Measurements from ENCODE around the gene KRTAP4-16. TPM values are rescaled to one million over a fixed set of nuclear protein-coding genes. Genes with fewer than 3 reads are reported as not detected.
"Not testable (repeated sequence)": the region's sequence is repeated elsewhere in the genome, so short reads cannot be mapped to it uniquely, and the experiment has no call there.

KRTAP4-16 gene
- total RNA-seq, 1 experiment from 2014 or later = not detected

GRCh38 chr17:41082626-41083025, 19.4 kb downstream of the KRTAP4-16 start:
- no peak for DNase-seq (ENCODE audit: extremely low read depth, low read depth)

GRCh38 chr17:41076788-41077187, 25.2 kb downstream of the KRTAP4-16 start:
- no peak for DNase-seq (ENCODE audit: extremely low read depth, low read depth)

- DNase-seq (ENCODE audit: extremely low read depth, low read depth) = no peak
Observed at GRCh38 chr17:41073676-41074075, 28.3 kb downstream of the KRTAP4-16 start.

- no peak for DNase-seq (ENCODE audit: extremely low read depth, low read depth)
Observed at GRCh38 chr17:41071606-41072360, 30.2 kb downstream of the KRTAP4-16 start.

GRCh38 chr17:41069031-41069430, 33.0 kb downstream of the KRTAP4-16 start:
- DNase-seq (ENCODE audit: extremely low read depth, low read depth) = no peak

GRCh38 chr17:41067281-41067680, 34.7 kb downstream of the KRTAP4-16 start:
- no peak for DNase-seq (ENCODE audit: extremely low read depth, low read depth)

- DNase-seq (ENCODE audit: extremely low read depth, low read depth) = no peak
Observed at GRCh38 chr17:41065829-41066624, 36.0 kb downstream of the KRTAP4-16 start, which contains the start of gene KRTAP2-4. Gene KRTAP2-4, minus strand, starts transcription at chr17:41065879. Its CDS starts 34 bp downstream, at chr17:41065845.

GRCh38 chr17:41065016-41065689, 36.9 kb downstream of the KRTAP4-16 start:
- DNase-seq (ENCODE audit: extremely low read depth, low read depth) = not testable (repeated sequence)

- DNase-seq (ENCODE audit: extremely low read depth, low read depth) = no peak
Observed at GRCh38 chr17:41064301-41064700, 37.7 kb downstream of the KRTAP4-16 start.

- DNase-seq (ENCODE audit: extremely low read depth, low read depth) = no peak
Observed at GRCh38 chr17:41063449-41063848, 38.6 kb downstream of the KRTAP4-16 start.

- no peak for DNase-seq (ENCODE audit: extremely low read depth, low read depth)
Observed at GRCh38 chr17:41061964-41062363, 40.0 kb downstream of the KRTAP4-16 start.

GRCh38 chr17:41060052-41060604, 41.9 kb downstream of the KRTAP4-16 start, which contains the start of gene KRTAP2-3:
Gene KRTAP2-3, minus strand, starts transcription at chr17:41060114. Its CDS starts 64 bp downstream, at chr17:41060050.
- DNase-seq (ENCODE audit: extremely low read depth, low read depth) = no peak

- not testable (repeated sequence) for DNase-seq (ENCODE audit: extremely low read depth, low read depth)
Observed at GRCh38 chr17:41059276-41060051, 42.5 kb downstream of the KRTAP4-16 start.

GRCh38 chr17:41058741-41059140, 43.3 kb downstream of the KRTAP4-16 start:
- DNase-seq (ENCODE audit: extremely low read depth, low read depth) = no peak

GRCh38 chr17:41057547-41057946, 44.5 kb downstream of the KRTAP4-16 start:
- DNase-seq (ENCODE audit: extremely low read depth, low read depth) = no peak

- DNase-seq (ENCODE audit: extremely low read depth, low read depth) = not testable (repeated sequence)
Observed at GRCh38 chr17:41055130-41055529, 46.9 kb downstream of the KRTAP4-16 start, which contains the start of gene KRTAP2-2. Gene KRTAP2-2, minus strand, starts transcription at chr17:41055230. Its CDS starts 19 bp downstream, at chr17:41055211.

- DNase-seq (ENCODE audit: extremely low read depth, low read depth) = not testable (repeated sequence)
Observed at GRCh38 chr17:41054556-41054955, 47.5 kb downstream of the KRTAP4-16 start.

- no peak for DNase-seq (ENCODE audit: extremely low read depth, low read depth)
Observed at GRCh38 chr17:41054025-41054424, 48.0 kb downstream of the KRTAP4-16 start.

GRCh38 chr17:41052566-41052965, 49.4 kb downstream of the KRTAP4-16 start:
- DNase-seq (ENCODE audit: extremely low read depth, low read depth) = no peak
